ENCODE results near the gene BCL6. TPM values are rescaled to one million over a fixed set of nuclear protein-coding genes. Genes with fewer than 3 reads are reported as not detected.

The BCL6 gene
- total and polyA plus RNA-seq, 9 donors = 46.3 to 91.1 (median 54.7) TPM

DNA sequence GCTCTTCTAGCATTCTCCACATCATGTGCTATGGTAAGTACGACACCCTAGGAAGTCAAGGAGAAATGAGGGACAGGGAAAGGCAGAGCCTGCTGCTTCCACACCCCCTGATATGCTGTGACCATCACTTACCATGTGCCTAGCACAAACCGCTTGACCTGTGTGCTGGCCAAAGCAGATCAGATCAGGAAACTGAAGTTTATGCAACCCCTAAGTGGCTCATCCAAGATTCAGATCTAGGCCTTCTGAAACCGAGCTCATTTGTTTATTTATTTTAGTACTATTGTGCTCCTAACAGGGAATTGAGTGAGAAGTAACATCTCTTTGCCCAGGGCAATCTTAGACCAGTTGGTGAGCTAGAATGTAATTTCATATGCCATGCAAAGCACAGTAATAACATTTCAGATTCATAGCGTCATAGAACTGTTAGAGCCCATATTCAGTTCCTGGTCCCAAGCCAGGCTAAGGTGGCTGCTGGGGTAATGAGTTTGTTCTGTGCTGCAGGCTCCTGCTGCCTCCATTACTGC lies 42.7 kb downstream of the BCL6 start, which contains the start of gene RTP2:
Gene RTP2, minus strand, starts transcription at position 51 of the 527 bp plus-strand sequence. CDS start 429 bp downstream, outside the sequence.
- H3K36me3 ChIP-seq = no peaks in the 10 kb centered on the region
- no peaks in the 10 kb centered on the region for H3K27me3 ChIP-seq
- WGBS, 3 donors = 58 to 61% (median 59%) methylated on average over 4 of the region's 4 CpGs
- H3K9me3 ChIP-seq = no peaks in the 10 kb centered on the region
- no peak within 1 kb of the TSS for H3K4me3 ChIP-seq
- H3K4me1 ChIP-seq (ENCODE audit: insufficient read depth) = no peaks in the 10 kb centered on the region
- DNase-seq = no peak
- TF ChIP-seq EP300 (IDR thresholded peaks at IDR 0.05) (no peak), POLR2A (IDR thresholded peaks at IDR 0.05) (no peak)
- TF ChIP-seq, protein P1, sequence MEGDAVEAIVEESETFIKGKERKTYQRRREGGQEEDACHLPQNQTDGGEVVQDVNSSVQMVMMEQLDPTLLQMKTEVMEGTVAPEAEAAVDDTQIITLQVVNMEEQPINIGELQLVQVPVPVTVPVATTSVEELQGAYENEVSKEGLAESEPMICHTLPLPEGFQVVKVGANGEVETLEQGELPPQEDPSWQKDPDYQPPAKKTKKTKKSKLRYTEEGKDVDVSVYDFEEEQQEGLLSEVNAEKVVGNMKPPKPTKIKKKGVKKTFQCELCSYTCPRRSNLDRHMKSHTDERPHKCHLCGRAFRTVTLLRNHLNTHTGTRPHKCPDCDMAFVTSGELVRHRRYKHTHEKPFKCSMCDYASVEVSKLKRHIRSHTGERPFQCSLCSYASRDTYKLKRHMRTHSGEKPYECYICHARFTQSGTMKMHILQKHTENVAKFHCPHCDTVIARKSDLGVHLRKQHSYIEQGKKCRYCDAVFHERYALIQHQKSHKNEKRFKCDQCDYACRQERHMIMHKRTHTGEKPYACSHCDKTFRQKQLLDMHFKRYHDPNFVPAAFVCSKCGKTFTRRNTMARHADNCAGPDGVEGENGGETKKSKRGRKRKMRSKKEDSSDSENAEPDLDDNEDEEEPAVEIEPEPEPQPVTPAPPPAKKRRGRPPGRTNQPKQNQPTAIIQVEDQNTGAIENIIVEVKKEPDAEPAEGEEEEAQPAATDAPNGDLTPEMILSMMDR (IDR thresholded peaks at IDR 0.05) = no peak
- no peak within 1 kb of the TSS for H3K27ac ChIP-seq
- intact Hi-C loops (cut with DNase I) = no loop called here

GRCh38 chr3:187700249-187700648 lies 45.0 kb downstream of the BCL6 start:
- no peak for DNase-seq
- H3K27me3 ChIP-seq = no peaks in the 10 kb centered on the region
- no peak overlapping the region for H3K27ac ChIP-seq
- no peaks in the 10 kb centered on the region for H3K4me1 ChIP-seq (ENCODE audit: insufficient read depth)
- H3K36me3 ChIP-seq = no peaks in the 10 kb centered on the region
- intact Hi-C loops (cut with DNase I) = no loop called here
- WGBS, 3 donors = 99 to 100% (median 100%) methylated on average over 2 of the region's 2 CpGs
- H3K9me3 ChIP-seq = no peaks in the 10 kb centered on the region
- TF ChIP-seq POLR2A (IDR thresholded peaks at IDR 0.05) (no peak), EP300 (IDR thresholded peaks at IDR 0.05) (no peak)
- TF ChIP-seq, protein P1 (IDR thresholded peaks at IDR 0.05) = no peak
- H3K4me3 ChIP-seq = no peak overlapping the region

DNA sequence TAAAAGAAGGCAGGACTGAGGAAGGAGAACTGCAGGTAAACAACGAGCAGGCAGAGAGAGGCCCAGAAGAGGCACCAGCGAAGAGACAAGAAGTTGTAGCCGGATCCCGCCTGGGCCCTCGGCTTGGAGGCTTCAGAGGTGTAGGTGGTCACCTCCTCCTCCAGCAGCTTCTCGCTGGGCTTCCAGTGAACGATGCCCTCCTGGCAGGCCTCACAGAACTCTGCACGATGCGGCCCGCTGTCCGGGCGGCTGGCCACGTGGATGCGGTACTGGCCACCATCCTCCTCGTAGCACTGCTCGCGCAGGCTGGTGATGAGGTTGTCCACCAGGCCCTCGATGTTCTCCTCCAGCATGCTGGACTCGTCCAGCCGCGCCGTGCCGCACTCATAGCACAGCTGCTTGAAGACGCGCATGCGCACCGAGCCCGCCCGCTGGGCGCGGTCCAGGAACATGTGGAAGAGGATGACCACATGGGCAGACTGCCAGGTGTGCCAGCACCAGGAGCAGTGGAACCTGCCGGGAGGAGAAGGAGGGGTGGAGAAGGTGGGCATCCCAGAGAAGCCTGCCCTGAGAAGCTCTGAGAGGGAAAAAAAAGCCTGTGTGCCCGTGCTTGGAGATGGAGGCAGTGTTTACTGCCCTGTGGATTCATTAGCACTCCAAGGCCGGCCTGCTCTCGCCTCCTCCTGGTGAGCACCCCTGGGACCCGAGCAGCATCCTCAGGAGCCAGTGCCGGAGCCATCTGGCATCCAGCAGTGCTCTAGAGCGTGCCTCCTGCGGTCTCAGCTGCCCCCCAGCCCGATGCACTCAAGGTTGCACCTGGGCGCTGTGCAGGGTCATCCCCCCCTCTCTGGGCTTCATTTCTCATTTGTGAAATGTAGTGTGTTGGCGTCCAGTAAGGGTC lies 46.5 kb downstream of the BCL6 start:
- no peaks in the 10 kb centered on the region for H3K36me3 ChIP-seq
- no peaks in the 10 kb centered on the region for H3K4me1 ChIP-seq (ENCODE audit: insufficient read depth)
- no peak overlapping the region for H3K27ac ChIP-seq
- H3K9me3 ChIP-seq = no peaks in the 10 kb centered on the region
- TF ChIP-seq EP300 (IDR thresholded peaks at IDR 0.05) = no peak
- no peak for TF ChIP-seq POLR2A (IDR thresholded peaks at IDR 0.05)
- TF ChIP-seq, protein P1 (IDR thresholded peaks at IDR 0.05) = no peak
- no peak overlapping the region for H3K4me3 ChIP-seq
- WGBS, 3 donors = 92 to 95% (median 93%) methylated on average over 38 to 42 of the region's 42 CpGs
- DNase-seq = no peak
- H3K27me3 ChIP-seq = no peaks in the 10 kb centered on the region
- intact Hi-C loops (cut with DNase I) = no loop called here

GRCh38 chr3:187696021-187696420 lies 49.2 kb downstream of the BCL6 start:
- Histone ChIP-seq H3K9me3 (no peaks in the 10 kb centered on the region), H3K4me1 (ENCODE audit: insufficient read depth) (no peaks in the 10 kb centered on the region), H3K4me3 (no peak overlapping the region), H3K36me3 (no peaks in the 10 kb centered on the region), H3K27ac (no peak overlapping the region), H3K27me3 (no peaks in the 10 kb centered on the region)
- WGBS, 3 donors = 58 to 60% (median 59%) methylated on average over 4 of the region's 4 CpGs
- DNase-seq = no peak
- TF ChIP-seq, protein P1 (IDR thresholded peaks at IDR 0.05) = no peak
- TF ChIP-seq POLR2A (IDR thresholded peaks at IDR 0.05) (no peak), EP300 (IDR thresholded peaks at IDR 0.05) (no peak)
- intact Hi-C loops (cut with DNase I) = no loop called here

Measured in ovary (tissue), 9 donors.